Measurements from ENCODE around the gene ESRRA. TPM values are rescaled to one million over a fixed set of nuclear protein-coding genes. Genes with fewer than 3 reads are reported as not detected.

ESRRA gene
- total and polyA plus RNA-seq, 9 of the 15 experiments (the other 6 are each of a cell fraction or from before 2014, with no cell fraction given): 0.27 to 89.7 (median 23.7) TPM

DNA sequence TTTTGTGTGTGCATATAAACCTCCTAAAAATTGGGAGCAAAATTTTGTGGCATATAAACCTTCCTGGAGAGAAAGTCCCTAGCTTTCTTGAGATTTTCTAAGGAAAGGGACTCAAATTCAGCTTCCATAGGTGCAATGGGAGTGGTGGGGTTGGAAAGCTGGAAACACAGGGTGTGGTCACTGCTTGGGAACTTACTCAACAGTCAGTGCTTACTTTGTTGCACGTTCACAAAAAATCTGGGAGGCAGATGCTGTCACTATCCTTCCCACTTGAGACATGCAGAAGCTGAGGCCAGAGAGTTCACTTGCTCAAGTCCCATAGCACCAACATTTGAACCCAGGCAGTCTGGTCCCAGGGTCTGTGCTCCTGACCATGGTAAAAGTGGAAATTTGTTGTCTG, 9.1 kb upstream of the ESRRA start (continued):
- no peak for TF ChIP-seq ZNF121 (CRISPR knock-in tag; conservative IDR thresholded peaks at IDR 0.05)
- no peak for TF ChIP-seq ZNF197 (CRISPR knock-in tag; IDR thresholded peaks at IDR 0.05; ENCODE audit: low read depth)
- TF ChIP-seq, protein P1, sequence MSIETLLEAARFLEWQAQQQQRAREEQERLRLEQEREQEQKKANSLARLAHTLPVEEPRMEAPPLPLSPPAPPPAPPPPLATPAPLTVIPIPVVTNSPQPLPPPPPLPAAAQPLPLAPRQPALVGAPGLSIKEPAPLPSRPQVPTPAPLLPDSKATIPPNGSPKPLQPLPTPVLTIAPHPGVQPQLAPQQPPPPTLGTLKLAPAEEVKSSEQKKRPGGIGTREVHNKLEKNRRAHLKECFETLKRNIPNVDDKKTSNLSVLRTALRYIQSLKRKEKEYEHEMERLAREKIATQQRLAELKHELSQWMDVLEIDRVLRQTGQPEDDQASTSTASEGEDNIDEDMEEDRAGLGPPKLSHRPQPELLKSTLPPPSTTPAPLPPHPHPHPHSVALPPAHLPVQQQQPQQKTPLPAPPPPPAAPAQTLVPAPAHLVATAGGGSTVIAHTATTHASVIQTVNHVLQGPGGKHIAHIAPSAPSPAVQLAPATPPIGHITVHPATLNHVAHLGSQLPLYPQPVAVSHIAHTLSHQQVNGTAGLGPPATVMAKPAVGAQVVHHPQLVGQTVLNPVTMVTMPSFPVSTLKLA (conservative IDR thresholded peaks at IDR 0.05): no peak
- TF ChIP-seq TAF15 (IDR thresholded peaks at IDR 0.05; ENCODE audit: low read depth, low read length): no peak

DNA sequence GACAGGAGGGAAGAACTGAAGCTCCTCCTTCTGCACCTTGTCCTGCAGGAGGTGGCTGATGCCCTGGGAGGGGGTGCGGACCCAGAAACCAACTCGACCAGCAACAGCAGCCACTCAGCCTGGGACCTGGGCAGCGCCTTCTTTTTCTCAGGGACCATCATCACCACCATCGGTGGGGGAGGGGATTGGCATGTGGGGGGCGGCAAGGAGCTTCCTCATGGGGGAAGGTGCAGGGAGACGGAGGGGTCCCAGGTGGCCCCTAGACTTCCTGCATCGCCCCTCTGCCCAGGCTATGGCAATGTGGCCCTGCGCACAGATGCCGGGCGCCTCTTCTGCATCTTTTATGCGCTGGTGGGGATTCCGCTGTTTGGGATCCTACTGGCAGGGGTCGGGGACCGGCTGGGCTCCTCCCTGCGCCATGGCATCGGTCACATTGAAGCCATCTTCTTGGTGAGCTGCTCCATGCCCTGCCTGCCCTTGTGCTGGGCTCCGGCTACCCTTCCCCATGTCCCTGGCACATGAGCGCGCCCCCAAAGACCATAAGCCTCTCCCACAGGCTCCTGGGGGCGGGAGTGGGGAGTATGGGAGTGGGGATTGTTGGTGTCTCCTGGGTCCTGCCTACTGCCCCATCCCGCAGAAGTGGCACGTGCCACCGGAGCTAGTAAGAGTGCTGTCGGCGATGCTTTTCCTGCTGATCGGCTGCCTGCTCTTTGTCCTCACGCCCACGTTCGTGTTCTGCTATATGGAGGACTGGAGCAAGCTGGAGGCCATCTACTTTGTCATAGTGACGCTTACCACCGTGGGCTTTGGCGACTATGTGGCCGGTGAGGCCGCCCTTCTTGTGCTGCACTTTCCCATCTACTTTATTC, 8.3 kb upstream of the ESRRA start:
- CTCF ChIA-PET (ENCODE audit: low intra/inter-chr PET ratio): no interaction called here
- Histone ChIP-seq H3K9ac (ENCODE audit: insufficient read depth in 1 of 2, low read depth in 2 of 2, low read length in 2 of 2) (peak overlapping the region in 1 of 2 experiments; percentile 48; a peak in 1 of 4 replicates), H3K4me3 (no peak overlapping the region), H3K9me1 (ENCODE audit: control insufficient read depth, insufficient read depth, low read length) (no peaks in the 10 kb centered on the region), H3K4me1 (replicated peaks in 1 of 2; ENCODE audit: control insufficient read depth in 2 of 2, insufficient read depth in 2 of 2, low read length in 2 of 2) (peaks cover 3 to 45% of the 10 kb centered on the region in 2 experiments; a peak in 4 of 5 replicates), H3K27ac (ENCODE audit: extremely low read depth, low read depth, low read length) (no peak overlapping the region), H3K9me3 (replicated peaks; ENCODE audit: control insufficient read depth, insufficient read depth, low read depth, low read length) (no peaks in the 10 kb centered on the region), H3K27me3 (ENCODE audit: control insufficient read depth in 2 of 2, insufficient read depth in 2 of 2, low read length in 2 of 2) (peaks cover 48 to 57% of the 10 kb centered on the region in 2 experiments), H4K20me1 (replicated peaks; ENCODE audit: control insufficient read depth, insufficient read depth, low read length) (no peaks in the 10 kb centered on the region; the same call in 1 of the 2 replicates), H2AFZ (ENCODE audit: low read depth, low read length) (no peak overlapping the region), H3K79me2 (ENCODE audit: control insufficient read depth, insufficient read depth, low read length) (no peaks in the 10 kb centered on the region), H3K4me2 (ENCODE audit: insufficient read depth, low read length) (no peak overlapping the region), H3K36me3 (ENCODE audit: control insufficient read depth, insufficient read depth, low read length) (no peaks in the 10 kb centered on the region)
- in situ Hi-C loops (cut with MboI) (no loop called here), intact Hi-C loops (cut with micrococcal nuclease) (no loop called here)
- DNase-seq (ENCODE audit: extremely low read depth in 1 of 4, low spot score in 3 of 4) (no peak), ATAC-seq (no peak), FAIRE-seq (no peak)
- TF ChIP-seq KDM1A (IDR thresholded peaks at IDR 0.05) (no peak), EGR1 (conservative IDR thresholded peaks at IDR 0.05) (0 out of 2 replicates have a peak, but pooled peaks have one; percentile 25), POLR2H (tag; IDR thresholded peaks at IDR 0.05; ENCODE audit: low read depth) (no peak), SMARCC2 (IDR thresholded peaks at IDR 0.05; ENCODE audit: low read depth) (no peak), CREBBP (IDR thresholded peaks at IDR 0.05; ENCODE audit: low read depth, low read length) (no peak), KHSRP (IDR thresholded peaks at IDR 0.05) (no peak), RBM39 (optimal IDR thresholded peaks at IDR 0.05; ENCODE audit: low read depth, low read length) (no peak)
- TF ChIP-seq, protein P2, sequence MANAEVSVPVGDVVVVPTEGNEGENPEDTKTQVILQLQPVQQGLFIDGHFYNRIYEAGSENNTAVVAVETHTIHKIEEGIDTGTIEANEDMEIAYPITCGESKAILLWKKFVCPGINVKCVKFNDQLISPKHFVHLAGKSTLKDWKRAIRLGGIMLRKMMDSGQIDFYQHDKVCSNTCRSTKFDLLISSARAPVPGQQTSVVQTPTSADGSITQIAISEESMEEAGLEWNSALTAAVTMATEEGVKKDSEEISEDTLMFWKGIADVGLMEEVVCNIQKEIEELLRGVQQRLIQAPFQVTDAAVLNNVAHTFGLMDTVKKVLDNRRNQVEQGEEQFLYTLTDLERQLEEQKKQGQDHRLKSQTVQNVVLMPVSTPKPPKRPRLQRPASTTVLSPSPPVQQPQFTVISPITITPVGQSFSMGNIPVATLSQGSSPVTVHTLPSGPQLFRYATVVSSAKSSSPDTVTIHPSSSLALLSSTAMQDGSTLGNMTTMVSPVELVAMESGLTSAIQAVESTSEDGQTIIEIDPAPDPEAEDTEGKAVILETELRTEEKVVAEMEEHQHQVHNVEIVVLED (CRISPR knock-in tag; IDR thresholded peaks at IDR 0.05): no peak
- POLR2A ChIA-PET: no interaction called here
- no TSS peak for BruUV-seq (replicated peaks)
- WGBS (ENCODE audit: insufficient coverage, low coverage, missing lambda C conversion rate): 29% methylated on average over 34 of the region's 34 CpGs
